Loucy (cell line): ENCODE measurements around the gene EEF1G.

ENCODE experiments used
- CTCF ChIP-seq: fragments of 200-600 bp; sonication (generic); conservative IDR thresholded peaks from 2 replicates; pipeline ENCODE4 v1.5.1; 2014; ENCODE audit warnings: mild to moderate bottlenecking, antibody characterized with exemption, low read length
- EZH2phosphoT487 ChIP-seq: fragments of 200-600 bp; IDR thresholded peaks from 2 replicates; pipeline ENCODE4 v1.6.1; 2018; ENCODE audit warnings: antibody characterized with exemption, mild to moderate bottlenecking, moderate library complexity, borderline replicate concordance

GRCh38 chr11:62553080-62553838, 20.4 kb downstream of the EEF1G start:
- no peak for TF ChIP-seq EZH2phosphoT487
- TF ChIP-seq CTCF: no peak
